ENCODE measurements around the gene MRPL43.

The MRPL43 gene

GRCh38 chr10:101002456-101002855 lies 15.2 kb upstream of the MRPL43 start:
- DNase-seq (ENCODE audit: low spot score), result no peak

- DNase-seq (ENCODE audit: low spot score), result no peak
These were observed 14.3 kb upstream of the MRPL43 start for GRCh38 chr10:101001659-101002035.

- no peak for DNase-seq (ENCODE audit: low spot score)
These were observed 13.8 kb upstream of the MRPL43 start for GRCh38 chr10:101000915-101001658.

- DNase-seq (ENCODE audit: low spot score), result no peak
These were observed 13.0 kb upstream of the MRPL43 start for GRCh38 chr10:101000127-101000914.

GRCh38 chr10:100999742-101000126 lies 12.4 kb upstream of the MRPL43 start, which contains the start of gene LZTS2:
Gene LZTS2 (plus strand): TSS chr10:100999808. CDS start chr10:101002539, 2,731 bp downstream.
- no peak for DNase-seq (ENCODE audit: low spot score)

GRCh38 chr10:100998991-100999741 lies 11.9 kb upstream of the MRPL43 start:
- peak; percentile 72 for DNase-seq (ENCODE audit: low spot score)

- DNase-seq (ENCODE audit: low spot score), result peak; percentile 47
These were observed 11.1 kb upstream of the MRPL43 start for GRCh38 chr10:100998183-100998990.

DNA sequence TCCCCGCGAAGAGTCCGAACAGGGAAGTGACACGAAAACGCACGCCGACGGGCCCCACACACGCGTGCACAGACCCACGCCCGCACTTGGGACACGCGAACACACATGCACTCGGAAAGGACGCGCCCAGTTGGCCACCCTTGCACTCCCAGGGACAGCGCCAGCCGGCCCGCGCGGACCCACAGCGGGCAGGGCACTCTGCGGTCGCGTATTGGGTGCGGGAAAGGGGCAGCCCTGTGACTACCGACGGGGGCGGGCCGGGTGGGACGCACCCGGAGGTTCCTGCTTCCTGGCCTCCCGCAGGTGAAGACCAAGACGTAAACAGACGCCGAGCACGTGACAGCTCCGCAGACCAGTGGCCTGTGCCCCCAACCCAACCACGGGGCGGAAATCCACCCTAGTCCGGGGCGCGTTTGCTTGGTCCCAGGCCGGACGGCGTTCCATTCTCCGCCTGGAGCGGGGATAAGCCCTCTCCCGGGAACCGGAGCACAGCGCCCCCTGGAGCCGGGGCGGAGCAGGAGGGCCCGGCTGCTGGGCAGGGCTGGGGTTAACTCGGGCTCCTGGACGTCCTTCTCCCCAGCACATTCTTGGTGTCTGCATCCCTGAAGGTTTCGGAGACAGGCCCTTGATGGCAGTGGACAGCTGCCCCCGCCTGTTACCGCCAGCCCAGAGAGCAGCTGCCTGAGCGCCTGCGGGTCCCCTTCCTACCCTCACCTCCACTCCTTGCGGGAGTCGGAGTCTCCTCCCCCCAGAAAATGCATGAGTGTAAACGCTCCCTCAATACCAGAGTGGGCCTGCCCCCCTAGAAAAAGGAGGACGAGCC lies 10.3 kb upstream of the MRPL43 start:
- peak; percentile 64 for DNase-seq (ENCODE audit: low spot score)

- DNase-seq (ENCODE audit: low spot score), result no peak
These were observed 9.5 kb upstream of the MRPL43 start for GRCh38 chr10:100996678-100997359.

DNA sequence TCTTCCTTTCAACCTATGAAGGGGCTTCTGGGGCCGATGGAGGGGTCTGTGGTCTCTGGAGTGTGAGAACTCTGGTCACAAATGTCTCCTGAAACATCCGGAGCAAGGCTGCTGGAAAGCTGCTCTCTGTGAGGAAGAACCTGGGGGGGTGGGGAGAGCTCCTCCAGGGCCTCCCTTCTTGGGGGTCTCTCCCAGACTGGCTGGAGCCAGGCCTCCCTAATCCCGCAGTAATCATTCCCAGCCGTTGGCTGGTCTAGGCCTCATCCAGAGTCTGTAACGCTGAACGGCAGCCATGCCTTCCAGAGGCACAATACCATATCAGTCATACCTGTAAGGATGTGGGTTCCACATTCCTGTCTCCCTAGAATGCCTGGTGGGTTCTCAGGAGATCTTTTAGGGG lies 7.9 kb upstream of the MRPL43 start:
- DNase-seq (ENCODE audit: low spot score), result no peak

GRCh38 chr10:100993986-100994708 lies 6.8 kb upstream of the MRPL43 start:
- no peak for DNase-seq (ENCODE audit: low spot score)

DNA sequence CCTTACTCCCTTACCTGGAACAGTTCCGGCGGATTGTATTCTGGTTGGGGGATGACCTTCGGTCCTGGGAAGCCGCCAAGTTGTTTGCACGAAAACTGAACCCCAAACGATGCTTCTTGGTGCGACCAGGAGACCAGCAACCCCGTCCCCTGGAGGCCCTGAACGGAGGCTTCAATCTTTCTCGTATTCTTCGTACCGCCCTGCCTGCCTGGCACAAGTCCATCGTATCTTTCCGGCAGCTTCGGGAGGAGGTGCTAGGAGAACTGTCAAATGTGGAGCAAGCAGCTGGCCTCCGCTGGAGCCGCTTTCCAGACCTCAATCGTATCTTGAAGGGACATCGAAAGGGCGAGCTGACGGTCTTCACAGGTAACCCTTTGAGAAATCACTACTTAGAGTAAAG lies 1.8 kb upstream of the MRPL43 start:
- no peak for DNase-seq (ENCODE audit: low spot score)

GRCh38 chr10:100988166-100988565 lies 869 bp upstream of the MRPL43 start:
- no peak for DNase-seq (ENCODE audit: low spot score)

GRCh38 chr10:100987685-100988049 lies 370 bp upstream of the MRPL43 start:
- no peak for DNase-seq (ENCODE audit: low spot score)

- no peak for DNase-seq (ENCODE audit: low spot score)
These were observed 710 bp downstream of the MRPL43 start for GRCh38 chr10:100986623-100986951.

DNA sequence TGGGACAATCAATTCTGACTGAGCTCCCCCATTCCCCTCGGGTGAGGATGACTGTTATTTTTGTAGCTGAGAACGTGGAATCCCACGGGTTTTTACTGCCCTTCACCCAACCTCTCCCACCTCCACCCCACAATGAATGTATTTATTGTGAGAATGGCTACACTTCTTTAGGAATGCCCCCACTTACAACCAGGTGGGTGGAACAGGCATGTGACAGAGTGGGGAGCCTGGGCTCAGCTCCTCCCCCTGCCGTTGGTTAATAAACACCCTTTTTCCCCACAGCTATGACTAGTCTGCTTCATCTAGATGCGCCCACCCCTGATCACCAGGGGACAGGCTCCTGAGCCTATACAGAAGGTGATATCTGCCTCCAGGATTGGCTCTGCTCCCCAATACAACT lies 2.0 kb downstream of the MRPL43 start:
- no peak for DNase-seq (ENCODE audit: low spot score)

- no peak for DNase-seq (ENCODE audit: low spot score)
These were observed 2.6 kb downstream of the MRPL43 start for GRCh38 chr10:100984672-100985177.

- DNase-seq (ENCODE audit: low spot score), result no peak
These were observed 3.2 kb downstream of the MRPL43 start for GRCh38 chr10:100983868-100984671.

Measured in CD4-positive, alpha-beta T cell treated with Interleukin-15 for 4 hours (primary cell).